ENCODE results near the gene LRP11. TPM values are rescaled to one million over a fixed set of nuclear protein-coding genes. Genes with fewer than 3 reads are reported as not detected.

Gene LRP11
- total RNA-seq, 1 experiment from 2014 or later, result 14.8 TPM

DNA sequence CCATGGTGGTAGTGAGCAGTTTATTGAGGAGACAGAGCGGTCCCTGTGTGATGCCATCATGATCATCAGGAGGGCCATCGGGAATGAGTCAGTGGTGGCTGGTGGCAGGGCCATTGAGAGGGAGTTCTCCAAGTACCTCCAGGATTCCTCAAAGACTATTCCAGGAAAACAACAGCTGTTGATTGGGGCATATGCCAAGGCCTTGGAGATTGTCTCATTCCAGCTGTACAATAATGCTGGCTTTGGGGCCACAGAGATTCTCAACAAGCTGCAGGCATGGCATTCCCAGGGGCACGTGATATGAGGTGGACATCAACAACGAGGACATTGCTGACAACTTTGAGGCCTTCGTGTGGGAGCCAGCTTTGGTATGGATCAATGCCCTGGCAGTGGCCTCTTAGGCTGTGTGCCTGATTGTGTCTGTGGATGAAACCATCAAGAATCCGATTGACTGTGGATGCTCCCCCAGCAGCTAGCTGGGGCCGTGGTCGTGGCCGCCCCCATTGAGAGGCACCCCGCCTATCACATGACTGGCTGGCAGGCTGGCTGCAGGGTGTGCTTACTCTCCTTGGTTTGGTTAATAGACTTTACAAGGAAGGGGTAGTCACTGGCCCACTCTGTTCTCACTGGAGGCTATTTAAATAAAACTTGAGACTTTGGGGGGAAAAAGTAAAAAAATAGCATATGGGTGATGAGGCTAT, 17.1 kb upstream of the LRP11 start:
- Mint-ChIP-seq H3K4me3 (no peak overlapping the region), H3K27ac (no peak overlapping the region), H3K9me3 (no peaks in the 10 kb centered on the region), H3K4me1 (peaks cover 2 to 6% of the 10 kb centered on the region in 2 experiments; a peak in 2 of 4 replicates), H3K27me3 (ENCODE audit: low read depth) (peaks cover 48% of the 10 kb centered on the region), H3K36me3 (ENCODE audit: insufficient read depth in 1 of 3, low read depth in 3 of 3) (no peaks in the 10 kb centered on the region)
- H3K79me2 ChIP-seq (ENCODE audit: insufficient read depth, low read length), result no peaks in the 10 kb centered on the region
- H2AFZ ChIP-seq (ENCODE audit: low read length), result no peak overlapping the region
- no peak overlapping the region for H4K91ac ChIP-seq (ENCODE audit: insufficient read length, low read depth, low read length)
- H3K9ac ChIP-seq (ENCODE audit: extremely low read depth, insufficient read length, low read length), result no peak overlapping the region
- no peak for DNase-seq
- H4K8ac ChIP-seq (replicated peaks; ENCODE audit: insufficient read length, low read depth, low read length), result no peak overlapping the region
- H2AK5ac ChIP-seq (ENCODE audit: insufficient read length, low read length), result no peak overlapping the region
- H2BK15ac ChIP-seq (ENCODE audit: low read depth, low read length), result no peak overlapping the region
- no peak overlapping the region for H3K14ac ChIP-seq (ENCODE audit: insufficient read depth, low read length)
- TF ChIP-seq, protein P1, sequence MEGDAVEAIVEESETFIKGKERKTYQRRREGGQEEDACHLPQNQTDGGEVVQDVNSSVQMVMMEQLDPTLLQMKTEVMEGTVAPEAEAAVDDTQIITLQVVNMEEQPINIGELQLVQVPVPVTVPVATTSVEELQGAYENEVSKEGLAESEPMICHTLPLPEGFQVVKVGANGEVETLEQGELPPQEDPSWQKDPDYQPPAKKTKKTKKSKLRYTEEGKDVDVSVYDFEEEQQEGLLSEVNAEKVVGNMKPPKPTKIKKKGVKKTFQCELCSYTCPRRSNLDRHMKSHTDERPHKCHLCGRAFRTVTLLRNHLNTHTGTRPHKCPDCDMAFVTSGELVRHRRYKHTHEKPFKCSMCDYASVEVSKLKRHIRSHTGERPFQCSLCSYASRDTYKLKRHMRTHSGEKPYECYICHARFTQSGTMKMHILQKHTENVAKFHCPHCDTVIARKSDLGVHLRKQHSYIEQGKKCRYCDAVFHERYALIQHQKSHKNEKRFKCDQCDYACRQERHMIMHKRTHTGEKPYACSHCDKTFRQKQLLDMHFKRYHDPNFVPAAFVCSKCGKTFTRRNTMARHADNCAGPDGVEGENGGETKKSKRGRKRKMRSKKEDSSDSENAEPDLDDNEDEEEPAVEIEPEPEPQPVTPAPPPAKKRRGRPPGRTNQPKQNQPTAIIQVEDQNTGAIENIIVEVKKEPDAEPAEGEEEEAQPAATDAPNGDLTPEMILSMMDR (conservative IDR thresholded peaks at IDR 0.05), result no peak
- H3K27me3 ChIP-seq (ENCODE audit: insufficient read depth, low read length), result no peaks in the 10 kb centered on the region
- no peaks in the 10 kb centered on the region for H3K4me1 ChIP-seq (ENCODE audit: insufficient read depth, low read length)
- H3K4ac ChIP-seq (ENCODE audit: low read depth, low read length), result no peak overlapping the region
- no peak overlapping the region for H2BK20ac ChIP-seq (ENCODE audit: low read depth, low read length, poor library complexity, severe bottlenecking)
- no peak overlapping the region for H3K27ac ChIP-seq (ENCODE audit: insufficient read length, low read depth, low read length)
- H3T11ph ChIP-seq (ENCODE audit: low read length), result no peak overlapping the region
- H3K56ac ChIP-seq (ENCODE audit: insufficient read length, low read depth, low read length), result no peak overlapping the region
- no peak overlapping the region for H4K5ac ChIP-seq (ENCODE audit: insufficient read length, low read depth, low read length)
- no peak overlapping the region for H3K4me2 ChIP-seq (ENCODE audit: insufficient read depth, insufficient read length, low read length)
- no peak overlapping the region for H2BK5ac ChIP-seq (ENCODE audit: insufficient read length, low read length)
- no peaks in the 10 kb centered on the region for H3K9me3 ChIP-seq (ENCODE audit: control insufficient read depth, low read depth, low read length)
- no peaks in the 10 kb centered on the region for H3K79me1 ChIP-seq (ENCODE audit: insufficient read depth, low read depth, low read length, poor library complexity, severe bottlenecking)
- no peaks in the 10 kb centered on the region for H4K20me1 ChIP-seq (ENCODE audit: control insufficient read depth, insufficient read depth, insufficient read length)
- no peak overlapping the region for H3K18ac ChIP-seq (ENCODE audit: insufficient read length, low read depth, low read length)
- H3K23ac ChIP-seq (ENCODE audit: insufficient read length, low read depth, low read length), result no peak overlapping the region
- no peak overlapping the region for H2BK120ac ChIP-seq (ENCODE audit: low read depth, low read length, poor library complexity, severe bottlenecking)
- no peaks in the 10 kb centered on the region for H3K23me2 ChIP-seq (ENCODE audit: insufficient read length, low read depth, low read length, poor library complexity, severe bottlenecking)
- no peak overlapping the region for H2BK12ac ChIP-seq (ENCODE audit: insufficient read length, low read depth, low read length)
- WGBS (ENCODE audit: extremely low coverage, insufficient read length, low lambda C conversion rate), result no CpG with 5 or more reads among the region's 10 CpGs

All from H9 (cell line).